Testis (tissue), 2 donors: ENCODE results near the gene HOXB8.

Experiments used
- CTCF ChIP-seq, 3 experiments: fragments of 450-650 bp in 2 of 3; fragments of 200-600 bp in 1 of 3; sonication (generic) in 1 of 3; IDR thresholded peaks; one replicate each; pipeline ENCODE4 v1.5.1; 2016 to 2019; ENCODE audit warnings: antibody characterized with exemption in 3 of 3, mild to moderate bottlenecking in 2 of 3, moderate library complexity in 1 of 3
- POLR2A ChIP-seq: fragments of 450-650 bp; IDR thresholded peaks from one replicate; pipeline ENCODE4 v1.6.1; 2017; ENCODE audit warnings: antibody characterized with exemption, mild to moderate bottlenecking, moderate library complexity

DNA sequence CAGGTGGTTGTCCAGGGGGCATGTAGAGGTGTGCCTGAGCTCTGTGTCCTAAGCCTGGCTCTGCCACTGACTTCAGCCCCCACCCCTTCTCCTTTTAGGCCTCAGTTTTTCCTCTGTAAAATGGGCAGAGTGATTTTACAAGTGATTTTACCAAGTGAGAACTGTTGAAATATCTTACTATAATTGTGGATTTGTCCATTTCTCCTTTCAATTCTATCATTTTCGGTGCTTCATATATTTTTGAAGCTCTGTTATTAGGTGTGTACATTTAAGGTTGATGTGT lies 32.8 kb upstream of the HOXB8 start:
- TF ChIP-seq CTCF (IDR thresholded peaks at IDR 0.05) (no peak), POLR2A (no peak)
